Skeletal muscle satellite cell (primary cell): ENCODE measurements around the gene SPATA31A3. TPM values are rescaled to one million over a fixed set of nuclear protein-coding genes. Genes with fewer than 3 reads are reported as not detected.
"Not testable (repeated sequence)": the region's sequence is repeated elsewhere in the genome, so short reads cannot be mapped to it uniquely, and the experiment has no call there.

ENCODE experiments used
- H3K27me3 ChIP-seq: 2 replicates; pipeline ENCODE4 v1.7.0; 2013; ENCODE audit warnings: low read length; ENCODE audit not compliant: control insufficient read depth, insufficient read depth
- H3K36me3 ChIP-seq: 2 replicates; pipeline ENCODE4 v1.7.0; 2013; ENCODE audit warnings: mild to moderate bottlenecking, control low read depth, low read length; ENCODE audit not compliant: insufficient read depth
- H3K4me1 ChIP-seq: 2 replicates; pipeline ENCODE4 v1.7.0; 2013; ENCODE audit warnings: low read length; ENCODE audit not compliant: control insufficient read depth, insufficient read depth
- H3K4me2 ChIP-seq: 2 replicates; pipeline ENCODE4 v1.7.0; 2013; ENCODE audit warnings: mild to moderate bottlenecking, low read length
- H3K4me3 ChIP-seq: 2 replicates; pipeline ENCODE4 v1.7.0; 2013; ENCODE audit warnings: low read length
- H3K9ac ChIP-seq: 2 replicates; pipeline ENCODE4 v1.7.0; 2013; ENCODE audit warnings: mild to moderate bottlenecking, low read depth, low read length, moderate library complexity
- H3K9me3 ChIP-seq: replicated peaks from 2 replicates; pipeline ENCODE4 v1.7.0; 2013; ENCODE audit warnings: mild to moderate bottlenecking, control low read depth, low read length
- small RNA-seq: library from RNA; depleted of rRNA; stranded (forward); fragments of <200 nt; gene quantifications from one replicate; pipeline ENCODE3, GENCODE V24; 2012
- total RNA-seq: library from RNA; depleted of rRNA; stranded (reverse); fragments of >200 nt; gene quantifications from 2 replicates; pipeline ENCODE4 v1.2.3, GENCODE V29; 2012; rRNA removed

The SPATA31A3 gene
- not detected in 2 replicates for total RNA-seq

- H3K36me3 ChIP-seq, H3K4me2 ChIP-seq, H3K4me3 ChIP-seq, H3K9ac ChIP-seq, H3K27me3 ChIP-seq, H3K9me3 ChIP-seq, H3K4me1 ChIP-seq: not testable (repeated sequence)
Observed at GRCh38 chr9:66992450-66992849, at the start of gene SPATA31A3. Gene SPATA31A3 (minus strand): TSS chr9:66992550. CDS start chr9:66992521, 29 bp downstream.

- H3K4me1 ChIP-seq, H3K4me3 ChIP-seq, H3K27me3 ChIP-seq, H3K4me2 ChIP-seq, H3K9ac ChIP-seq, H3K36me3 ChIP-seq, H3K9me3 ChIP-seq: not testable (repeated sequence)
Observed at GRCh38 chr9:66952576-66952975, 39.8 kb downstream of the SPATA31A3 start.

- H3K4me1 ChIP-seq, H3K36me3 ChIP-seq, H3K4me2 ChIP-seq, H3K27me3 ChIP-seq, H3K9ac ChIP-seq, H3K4me3 ChIP-seq, H3K9me3 ChIP-seq: not testable (repeated sequence)
Observed at GRCh38 chr9:66942400-66943155, 49.8 kb downstream of the SPATA31A3 start.

GRCh38 chr9:66939878-66940830 is 52.2 kb downstream of the SPATA31A3 start:
- not testable (repeated sequence) for H3K9me3 ChIP-seq, H3K4me2 ChIP-seq, H3K4me1 ChIP-seq, H3K36me3 ChIP-seq, H3K9ac ChIP-seq, H3K4me3 ChIP-seq, H3K27me3 ChIP-seq

- not testable (repeated sequence) for H3K9ac ChIP-seq, H3K4me1 ChIP-seq, H3K27me3 ChIP-seq, H3K9me3 ChIP-seq, H3K4me3 ChIP-seq, H3K36me3 ChIP-seq, H3K4me2 ChIP-seq
Observed at GRCh38 chr9:66938322-66938721, 54.0 kb downstream of the SPATA31A3 start.

GRCh38 chr9:66937662-66938061 is 54.7 kb downstream of the SPATA31A3 start:
- not testable (repeated sequence) for H3K4me3 ChIP-seq, H3K36me3 ChIP-seq, H3K9ac ChIP-seq

More at GRCh38 chr9:66937662-66938061, 54.7 kb downstream of the SPATA31A3 start:
- H3K4me1 ChIP-seq, H3K4me2 ChIP-seq, H3K27me3 ChIP-seq, H3K9me3 ChIP-seq: not testable (repeated sequence)

Small RNAs within 50 kb of the gene (small RNA-seq; reads per million reads assigned to genes)
- gene AL353770.1 (not detected), gene AL353770.2 (not detected)
